ENCODE data around the gene BCAR3. TPM values are rescaled to one million over a fixed set of nuclear protein-coding genes. Genes with fewer than 3 reads are reported as not detected.

The BCAR3 gene
- total RNA-seq, 3 donors from 2014 or later (not counting 1 experiment from before 2014, with no cell fraction given): 0.52 to 6.5 (median 2.4) TPM

- no peak for TF ChIP-seq CTCF (IDR thresholded peaks at IDR 0.05)
- H3K9me3 ChIP-seq (ENCODE audit: control insufficient read depth, insufficient read depth, low read length): no peaks in the 10 kb centered on the region
Measured at GRCh38 chr1:93567255-93567918, 114.2 kb downstream of the BCAR3 start.

GRCh38 chr1:93566227-93566626 lies 115.4 kb downstream of the BCAR3 start:
- no peaks in the 10 kb centered on the region for H3K9me3 Mint-ChIP-seq
- Histone ChIP-seq H3K9me3 (ENCODE audit: control insufficient read depth, insufficient read depth, low read length) (no peaks in the 10 kb centered on the region), H3K27me3 (ENCODE audit: control insufficient read depth, insufficient read depth, low read length) (no peaks in the 10 kb centered on the region), H3K4me3 (ENCODE audit: low read length) (no peak overlapping the region), H3K4me1 (ENCODE audit: control insufficient read depth, insufficient read depth, low read length) (no peaks in the 10 kb centered on the region), H3K36me3 (ENCODE audit: control insufficient read depth, insufficient read depth, low read length) (no peaks in the 10 kb centered on the region), H3K27ac (ENCODE audit: low read length) (no peak overlapping the region)
- no peak for DNase-seq
- no peaks in the 10 kb centered on the region for H3K4me1 Mint-ChIP-seq
- no peak for ATAC-seq
- H3K27ac Mint-ChIP-seq: no peak overlapping the region
- H3K36me3 Mint-ChIP-seq: no peaks in the 10 kb centered on the region
- WGBS (ENCODE audit: insufficient coverage): 93% methylated on average over 10 of the region's 10 CpGs
- H3K27me3 Mint-ChIP-seq (ENCODE audit: low read depth in 2 of 2): peaks cover 0 to 3% of the 10 kb centered on the region in 2 donors
- no peak overlapping the region for H3K4me3 Mint-ChIP-seq
- TF ChIP-seq CTCF (IDR thresholded peaks at IDR 0.05): no peak
- intact Hi-C loops (cut with micrococcal nuclease): no loop called here

More at GRCh38 chr1:93567255-93567918, 114.2 kb downstream of the BCAR3 start:
- no peaks in the 10 kb centered on the region for H3K9me3 Mint-ChIP-seq
- Histone ChIP-seq H3K4me1 (ENCODE audit: control insufficient read depth, insufficient read depth, low read length) (no peaks in the 10 kb centered on the region), H3K4me3 (ENCODE audit: low read length) (no peak overlapping the region), H3K36me3 (ENCODE audit: control insufficient read depth, insufficient read depth, low read length) (no peaks in the 10 kb centered on the region), H3K27me3 (ENCODE audit: control insufficient read depth, insufficient read depth, low read length) (no peaks in the 10 kb centered on the region), H3K27ac (ENCODE audit: low read length) (no peak overlapping the region)
- H3K36me3 Mint-ChIP-seq: no peaks in the 10 kb centered on the region
- no peaks in the 10 kb centered on the region for H3K4me1 Mint-ChIP-seq
- H3K27ac Mint-ChIP-seq: no peak overlapping the region
- H3K4me3 Mint-ChIP-seq: no peak overlapping the region
- ATAC-seq: no peak
- no peak for DNase-seq
- 91% methylated on average over 15 of the region's 15 CpGs for WGBS (ENCODE audit: insufficient coverage)
- H3K27me3 Mint-ChIP-seq (ENCODE audit: low read depth in 2 of 2): peaks cover 0 to 3% of the 10 kb centered on the region in 2 donors
- intact Hi-C loops (cut with micrococcal nuclease): no loop called here

GRCh38 chr1:93565496-93566206 lies 116.0 kb downstream of the BCAR3 start:
- Histone ChIP-seq H3K27me3 (ENCODE audit: control insufficient read depth, insufficient read depth, low read length) (no peaks in the 10 kb centered on the region), H3K9me3 (ENCODE audit: control insufficient read depth, insufficient read depth, low read length) (no peaks in the 10 kb centered on the region), H3K36me3 (ENCODE audit: control insufficient read depth, insufficient read depth, low read length) (no peaks in the 10 kb centered on the region), H3K4me3 (ENCODE audit: low read length) (no peak overlapping the region), H3K27ac (ENCODE audit: low read length) (no peak overlapping the region), H3K4me1 (ENCODE audit: control insufficient read depth, insufficient read depth, low read length) (no peaks in the 10 kb centered on the region)
- DNase-seq (no peak), ATAC-seq (no peak)
- H3K36me3 Mint-ChIP-seq: no peaks in the 10 kb centered on the region
- no peaks in the 10 kb centered on the region for H3K4me1 Mint-ChIP-seq
- intact Hi-C loops (cut with micrococcal nuclease): no loop called here
- H3K27me3 Mint-ChIP-seq (ENCODE audit: low read depth in 2 of 2): peaks cover 0 to 3% of the 10 kb centered on the region in 2 donors
- WGBS (ENCODE audit: insufficient coverage): 90% methylated on average over 4 of the region's 4 CpGs
- H3K4me3 Mint-ChIP-seq: no peak overlapping the region
- TF ChIP-seq CTCF (IDR thresholded peaks at IDR 0.05): no peak
- no peaks in the 10 kb centered on the region for H3K9me3 Mint-ChIP-seq
- no peak overlapping the region for H3K27ac Mint-ChIP-seq

Measured in natural killer cell (primary cell).